Panc1 (cell line): ENCODE results near the gene NEGR1.

Experiments
- SIN3A ChIP-seq: IDR thresholded peaks from 2 replicates; pipeline ENCODE4 v1.6.1; 2012; ENCODE audit warnings: low read depth, mild to moderate bottlenecking, low read length, moderate library complexity, borderline replicate concordance; ENCODE audit not compliant: insufficient read depth
- TF ChIP-seq, protein P1 (sequence below), 2 experiments: IDR thresholded peaks; 2 replicates each; pipeline ENCODE4 v1.6.1; 2011 to 2012; ENCODE audit warnings: low read depth in 2 of 2, control low read depth in 1 of 2, low read length in 1 of 2, mild to moderate bottlenecking in 1 of 2, moderate library complexity in 1 of 2; ENCODE audit not compliant: insufficient read depth in 1 of 2
- TF ChIP-seq, protein P2 (sequence below): fragments of 450-650 bp; IDR thresholded peaks from 2 replicates; pipeline ENCODE4 v1.5.1; 2017; ENCODE audit warnings: mild to moderate bottlenecking

DNA sequence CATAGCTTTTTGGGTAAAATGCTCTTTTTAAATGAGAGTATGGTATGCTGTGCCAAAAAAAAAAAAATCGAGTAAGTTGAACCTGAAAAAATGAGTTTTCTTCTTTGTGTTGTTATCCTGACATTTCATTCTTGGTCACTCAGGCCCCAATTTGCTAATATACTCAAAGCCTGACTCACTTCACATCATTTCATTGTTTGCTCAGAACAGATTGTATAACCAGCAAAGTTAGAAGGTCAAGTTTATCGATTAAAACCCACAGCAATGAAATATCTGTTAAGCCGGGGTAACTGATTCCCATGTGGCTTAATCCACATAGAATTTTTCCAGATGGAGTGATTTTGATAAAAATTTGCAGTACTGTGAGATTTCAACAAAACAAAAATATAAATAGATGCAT, 363.7 kb downstream of the NEGR1 start:
- TF ChIP-seq, protein P1, sequence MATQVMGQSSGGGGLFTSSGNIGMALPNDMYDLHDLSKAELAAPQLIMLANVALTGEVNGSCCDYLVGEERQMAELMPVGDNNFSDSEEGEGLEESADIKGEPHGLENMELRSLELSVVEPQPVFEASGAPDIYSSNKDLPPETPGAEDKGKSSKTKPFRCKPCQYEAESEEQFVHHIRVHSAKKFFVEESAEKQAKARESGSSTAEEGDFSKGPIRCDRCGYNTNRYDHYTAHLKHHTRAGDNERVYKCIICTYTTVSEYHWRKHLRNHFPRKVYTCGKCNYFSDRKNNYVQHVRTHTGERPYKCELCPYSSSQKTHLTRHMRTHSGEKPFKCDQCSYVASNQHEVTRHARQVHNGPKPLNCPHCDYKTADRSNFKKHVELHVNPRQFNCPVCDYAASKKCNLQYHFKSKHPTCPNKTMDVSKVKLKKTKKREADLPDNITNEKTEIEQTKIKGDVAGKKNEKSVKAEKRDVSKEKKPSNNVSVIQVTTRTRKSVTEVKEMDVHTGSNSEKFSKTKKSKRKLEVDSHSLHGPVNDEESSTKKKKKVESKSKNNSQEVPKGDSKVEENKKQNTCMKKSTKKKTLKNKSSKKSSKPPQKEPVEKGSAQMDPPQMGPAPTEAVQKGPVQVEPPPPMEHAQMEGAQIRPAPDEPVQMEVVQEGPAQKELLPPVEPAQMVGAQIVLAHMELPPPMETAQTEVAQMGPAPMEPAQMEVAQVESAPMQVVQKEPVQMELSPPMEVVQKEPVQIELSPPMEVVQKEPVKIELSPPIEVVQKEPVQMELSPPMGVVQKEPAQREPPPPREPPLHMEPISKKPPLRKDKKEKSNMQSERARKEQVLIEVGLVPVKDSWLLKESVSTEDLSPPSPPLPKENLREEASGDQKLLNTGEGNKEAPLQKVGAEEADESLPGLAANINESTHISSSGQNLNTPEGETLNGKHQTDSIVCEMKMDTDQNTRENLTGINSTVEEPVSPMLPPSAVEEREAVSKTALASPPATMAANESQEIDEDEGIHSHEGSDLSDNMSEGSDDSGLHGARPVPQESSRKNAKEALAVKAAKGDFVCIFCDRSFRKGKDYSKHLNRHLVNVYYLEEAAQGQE (IDR thresholded peaks at IDR 0.05; ENCODE audit: insufficient read depth in 1 of 2, low read depth in 2 of 2, low read length in 1 of 2), result no peak
- TF ChIP-seq, protein P2, sequence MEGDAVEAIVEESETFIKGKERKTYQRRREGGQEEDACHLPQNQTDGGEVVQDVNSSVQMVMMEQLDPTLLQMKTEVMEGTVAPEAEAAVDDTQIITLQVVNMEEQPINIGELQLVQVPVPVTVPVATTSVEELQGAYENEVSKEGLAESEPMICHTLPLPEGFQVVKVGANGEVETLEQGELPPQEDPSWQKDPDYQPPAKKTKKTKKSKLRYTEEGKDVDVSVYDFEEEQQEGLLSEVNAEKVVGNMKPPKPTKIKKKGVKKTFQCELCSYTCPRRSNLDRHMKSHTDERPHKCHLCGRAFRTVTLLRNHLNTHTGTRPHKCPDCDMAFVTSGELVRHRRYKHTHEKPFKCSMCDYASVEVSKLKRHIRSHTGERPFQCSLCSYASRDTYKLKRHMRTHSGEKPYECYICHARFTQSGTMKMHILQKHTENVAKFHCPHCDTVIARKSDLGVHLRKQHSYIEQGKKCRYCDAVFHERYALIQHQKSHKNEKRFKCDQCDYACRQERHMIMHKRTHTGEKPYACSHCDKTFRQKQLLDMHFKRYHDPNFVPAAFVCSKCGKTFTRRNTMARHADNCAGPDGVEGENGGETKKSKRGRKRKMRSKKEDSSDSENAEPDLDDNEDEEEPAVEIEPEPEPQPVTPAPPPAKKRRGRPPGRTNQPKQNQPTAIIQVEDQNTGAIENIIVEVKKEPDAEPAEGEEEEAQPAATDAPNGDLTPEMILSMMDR, result no peak
- no peak for TF ChIP-seq SIN3A
